ENCODE data around the gene ABCA8. TPM values are rescaled to one million over a fixed set of nuclear protein-coding genes. Genes with fewer than 3 reads are reported as not detected.
A peak's percentile ranks its signal among the peaks of the same experiment; 100 is the strongest.

The ABCA8 gene
- total and polyA plus RNA-seq, 11 donors = 13.4 to 71.0 (median 35.4) TPM

GRCh38 chr17:68870161-68870826 lies 84.9 kb downstream of the ABCA8 start:
- TF ChIP-seq POLR2A (IDR thresholded peaks at IDR 0.05) = no peak
- TF ChIP-seq, protein P1, sequence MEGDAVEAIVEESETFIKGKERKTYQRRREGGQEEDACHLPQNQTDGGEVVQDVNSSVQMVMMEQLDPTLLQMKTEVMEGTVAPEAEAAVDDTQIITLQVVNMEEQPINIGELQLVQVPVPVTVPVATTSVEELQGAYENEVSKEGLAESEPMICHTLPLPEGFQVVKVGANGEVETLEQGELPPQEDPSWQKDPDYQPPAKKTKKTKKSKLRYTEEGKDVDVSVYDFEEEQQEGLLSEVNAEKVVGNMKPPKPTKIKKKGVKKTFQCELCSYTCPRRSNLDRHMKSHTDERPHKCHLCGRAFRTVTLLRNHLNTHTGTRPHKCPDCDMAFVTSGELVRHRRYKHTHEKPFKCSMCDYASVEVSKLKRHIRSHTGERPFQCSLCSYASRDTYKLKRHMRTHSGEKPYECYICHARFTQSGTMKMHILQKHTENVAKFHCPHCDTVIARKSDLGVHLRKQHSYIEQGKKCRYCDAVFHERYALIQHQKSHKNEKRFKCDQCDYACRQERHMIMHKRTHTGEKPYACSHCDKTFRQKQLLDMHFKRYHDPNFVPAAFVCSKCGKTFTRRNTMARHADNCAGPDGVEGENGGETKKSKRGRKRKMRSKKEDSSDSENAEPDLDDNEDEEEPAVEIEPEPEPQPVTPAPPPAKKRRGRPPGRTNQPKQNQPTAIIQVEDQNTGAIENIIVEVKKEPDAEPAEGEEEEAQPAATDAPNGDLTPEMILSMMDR (IDR thresholded peaks at IDR 0.05) = no peak
- Histone ChIP-seq H3K4me1 (peaks cover 0 to 11% (median 0%) of the 10 kb centered on the region in 12 donors), H3K36me3 (peaks cover 0 to 68% (median 13%) of the 10 kb centered on the region in 9 donors), H3K4me3 (no peak overlapping the region), H3K27ac (no peak overlapping the region), H3K27me3 (no peaks in the 10 kb centered on the region), H3K9me3 (peaks cover 0 to 15% (median 0%) of the 10 kb centered on the region in 12 donors)
- ATAC-seq (no peak), DNase-seq (no peak)
- intact Hi-C loops (cut with DNase I) = no loop called here
- WGBS, 4 donors = 80 to 89% (median 85%) methylated on average over 3 of the region's 3 CpGs

DNA sequence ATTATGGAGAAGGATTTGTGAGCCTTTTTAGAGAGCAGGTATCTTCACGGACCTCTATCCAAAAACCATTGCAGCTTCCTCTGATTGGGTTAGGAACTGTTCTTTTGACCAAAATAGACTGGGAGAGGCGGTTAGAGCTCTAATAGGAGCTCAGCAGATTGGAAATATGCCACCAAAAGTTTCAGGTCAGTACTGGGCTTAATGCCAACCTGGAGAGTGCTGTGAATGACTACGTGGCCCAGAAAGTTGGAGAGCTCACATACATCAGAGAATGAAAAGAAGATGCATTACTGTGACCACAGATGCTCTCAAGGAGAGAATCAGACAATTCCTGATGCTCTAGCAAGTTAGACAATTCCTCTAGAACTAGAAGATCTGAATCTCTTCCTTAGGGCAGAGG lies 86.5 kb downstream of the ABCA8 start:
- Histone ChIP-seq H3K4me3 (no peak overlapping the region), H3K27ac (peak overlapping the region in 1 of 12 donors; percentile 7), H3K36me3 (peaks cover 0 to 52% (median 4%) of the 10 kb centered on the region in 9 donors), H3K9me3 (peaks cover 0 to 15% (median 0%) of the 10 kb centered on the region in 12 donors), H3K27me3 (no peaks in the 10 kb centered on the region), H3K4me1 (peaks cover 0 to 11% (median 0%) of the 10 kb centered on the region in 12 donors)
- no peak for DNase-seq
- 18 to 30% (median 21%) methylated on average over 3 of the region's 3 CpGs for WGBS, 4 donors
- TF ChIP-seq, protein P1 (IDR thresholded peaks at IDR 0.05) = no peak
- TF ChIP-seq POLR2A (IDR thresholded peaks at IDR 0.05) = no peak
- peak; percentile 50 to 74 (median 66) for ATAC-seq
- intact Hi-C loops (cut with DNase I) = no loop called here

GRCh38 chr17:68867759-68868516 lies 87.3 kb downstream of the ABCA8 start:
- Histone ChIP-seq H3K9me3 (peaks cover 0 to 21% (median 0%) of the 10 kb centered on the region in 12 donors), H3K36me3 (peaks cover 0 to 45% (median 3%) of the 10 kb centered on the region in 9 donors), H3K27ac (no peak overlapping the region), H3K4me3 (no peak overlapping the region), H3K27me3 (no peaks in the 10 kb centered on the region), H3K4me1 (peaks cover 0 to 11% (median 0%) of the 10 kb centered on the region in 12 donors)
- no peak for DNase-seq
- intact Hi-C loops (cut with DNase I) = no loop called here
- peak in 1 of 4 donors; percentile 12 for ATAC-seq
- TF ChIP-seq POLR2A (IDR thresholded peaks at IDR 0.05) = no peak
- TF ChIP-seq, protein P1 (IDR thresholded peaks at IDR 0.05) = no peak
- WGBS, 4 donors = 44 to 49% (median 47%) methylated on average over 7 of the region's 7 CpGs

DNA sequence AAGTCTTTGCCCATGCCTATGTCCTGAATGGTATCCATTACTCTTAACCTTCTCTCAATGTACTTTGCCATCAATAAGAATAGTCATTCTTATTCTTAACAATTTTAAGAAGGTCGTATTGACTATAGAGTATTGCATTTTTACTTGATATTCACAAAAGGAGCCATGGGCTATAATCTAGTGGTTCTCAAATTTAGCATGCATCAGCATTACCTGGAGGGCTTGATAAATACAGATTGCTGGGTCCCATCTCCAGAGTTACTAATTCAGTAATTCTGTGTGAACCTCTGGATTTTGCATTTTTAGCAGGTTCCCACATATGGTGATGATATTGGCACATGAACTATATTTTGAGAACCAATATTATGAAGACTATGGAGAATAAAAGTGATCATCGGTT lies 89.6 kb downstream of the ABCA8 start:
- Histone ChIP-seq H3K4me1 (peaks cover 0 to 21% (median 0%) of the 10 kb centered on the region in 12 donors), H3K27ac (no peak overlapping the region), H3K4me3 (no peak overlapping the region), H3K36me3 (peaks cover 0 to 28% (median 3%) of the 10 kb centered on the region in 9 donors), H3K27me3 (no peaks in the 10 kb centered on the region), H3K9me3 (peaks cover 0 to 21% (median 0%) of the 10 kb centered on the region in 12 donors)
- DNase-seq = no peak
- TF ChIP-seq, protein P1 (IDR thresholded peaks at IDR 0.05) = no peak
- no peak for TF ChIP-seq POLR2A (IDR thresholded peaks at IDR 0.05)
- no peak for ATAC-seq
- intact Hi-C loops (cut with DNase I) = no loop called here
- WGBS, 4 donors = 85 to 88% (median 86%) methylated on average over 2 of the region's 2 CpGs

All from heart left ventricle (tissue), 16 donors.